Activated naive CD8-positive, alpha-beta T cell treated with anti-CD3 and anti-CD28 coated beads, Interleukin-2, amount 50 U/mL, for 16 hours (primary cell): Measurements from ENCODE around the gene LSMEM2.
"Not testable (repeated sequence)": the region's sequence is repeated elsewhere in the genome, so short reads cannot be mapped to it uniquely, and the experiment has no call there.

Experiments
- DNase-seq: peaks from one replicate; pipeline ENCODE4 v3.0.0-alpha.2; 2020; ENCODE audit warnings: low read depth, low spot score

The LSMEM2 gene

GRCh38 chr3:50245831-50246516, 32.9 kb upstream of the LSMEM2 start:
- DNase-seq, result peak; percentile 92

GRCh38 chr3:50246517-50246954, 32.4 kb upstream of the LSMEM2 start:
- peak; percentile 72 for DNase-seq

- no peak for DNase-seq
These were observed 30.5 kb upstream of the LSMEM2 start for GRCh38 chr3:50248387-50248786.

- no peak for DNase-seq
These were observed 29.4 kb upstream of the LSMEM2 start for GRCh38 chr3:50249457-50249856.

GRCh38 chr3:50250514-50250913, 28.4 kb upstream of the LSMEM2 start:
- DNase-seq, result no peak

GRCh38 chr3:50251220-50251619, 27.7 kb upstream of the LSMEM2 start:
- no peak for DNase-seq

- DNase-seq, result no peak
These were observed 24.2 kb upstream of the LSMEM2 start for GRCh38 chr3:50254577-50255250.

GRCh38 chr3:50255251-50255615, 23.7 kb upstream of the LSMEM2 start:
- DNase-seq, result no peak

- no peak for DNase-seq
These were observed 21.7 kb upstream of the LSMEM2 start for GRCh38 chr3:50256978-50257890.

GRCh38 chr3:50258029-50258680, 20.7 kb upstream of the LSMEM2 start:
- no peak for DNase-seq

GRCh38 chr3:50258979-50259378, 19.9 kb upstream of the LSMEM2 start:
- DNase-seq, result no peak

- no peak for DNase-seq
These were observed 19.4 kb upstream of the LSMEM2 start for GRCh38 chr3:50259432-50260026.

- DNase-seq, result peak; percentile 55
These were observed 18.6 kb upstream of the LSMEM2 start for GRCh38 chr3:50260027-50260941.

- DNase-seq, result no peak
These were observed 17.9 kb upstream of the LSMEM2 start for GRCh38 chr3:50260942-50261441.

- no peak for DNase-seq
These were observed 17.4 kb upstream of the LSMEM2 start for GRCh38 chr3:50261505-50261904.

GRCh38 chr3:50262200-50262599, 16.7 kb upstream of the LSMEM2 start:
- not testable (repeated sequence) for DNase-seq

- no peak for DNase-seq
These were observed 16.1 kb upstream of the LSMEM2 start for GRCh38 chr3:50262778-50263177.

- DNase-seq, result no peak
These were observed 15.2 kb upstream of the LSMEM2 start for GRCh38 chr3:50263478-50264382.

- DNase-seq, result no peak
These were observed 14.4 kb upstream of the LSMEM2 start for GRCh38 chr3:50264383-50264963.
